HG03378 (cell line): ENCODE measurements around the gene LRRIQ3.
A peak's percentile ranks its signal among the peaks of the same experiment; 100 is the strongest.
"Not testable (repeated sequence)": the region's sequence is repeated elsewhere in the genome, so short reads cannot be mapped to it uniquely, and the experiment has no call there.

ENCODE experiments used
- ATAC-seq: cut with Tn5 transposase; IDR thresholded peaks from one replicate; pipeline ENCODE4 v1.9.1; 2021; ENCODE audit warnings: mild to moderate bottlenecking, moderate library complexity; ENCODE audit not compliant: unreplicated experiment

The LRRIQ3 gene

GRCh38 chr1:74197657-74198552 lies at the start of gene LRRIQ3, which contains the start of gene FPGT:
Gene LRRIQ3 (minus strand): TSS chr1:74198176. CDS start chr1:74183684, 14,492 bp downstream.
Gene FPGT (plus strand): TSS chr1:74198242. CDS start chr1:74198279, 37 bp downstream.
- ATAC-seq: peak; percentile 93

- ATAC-seq: no peak
Observed at GRCh38 chr1:74246315-74246714, 48.3 kb upstream of the LRRIQ3 start.

GRCh38 chr1:74245168-74245772 lies 47.3 kb upstream of the LRRIQ3 start:
- ATAC-seq: no peak

GRCh38 chr1:74237787-74238186 lies 39.8 kb upstream of the LRRIQ3 start:
- ATAC-seq: no peak

GRCh38 chr1:74237035-74237434 lies 39.1 kb upstream of the LRRIQ3 start:
- ATAC-seq: no peak

- no peak for ATAC-seq
Observed at GRCh38 chr1:74236440-74236839, 38.5 kb upstream of the LRRIQ3 start.

GRCh38 chr1:74235153-74235552 lies 37.2 kb upstream of the LRRIQ3 start, which contains the start of gene TNNI3K:
Gene TNNI3K (plus strand): TSS chr1:74235387. CDS start chr1:74235452, 65 bp downstream.
- no peak for ATAC-seq

GRCh38 chr1:74223453-74223852 lies 25.5 kb upstream of the LRRIQ3 start:
- ATAC-seq: no peak

- no peak for ATAC-seq
Observed at GRCh38 chr1:74222701-74223100, 24.7 kb upstream of the LRRIQ3 start.

- no peak for ATAC-seq
Observed at GRCh38 chr1:74215229-74215628, 17.3 kb upstream of the LRRIQ3 start.

GRCh38 chr1:74205266-74205665 lies 7.3 kb upstream of the LRRIQ3 start:
- no peak for ATAC-seq

- no peak for ATAC-seq
Observed at GRCh38 chr1:74199504-74199903, 1.5 kb upstream of the LRRIQ3 start.

GRCh38 chr1:74197255-74197654 lies 721 bp downstream of the LRRIQ3 start:
- no peak for ATAC-seq

- no peak for ATAC-seq
Observed at GRCh38 chr1:74195339-74195738, 2.6 kb downstream of the LRRIQ3 start.

GRCh38 chr1:74193908-74194307 lies 4.1 kb downstream of the LRRIQ3 start:
- ATAC-seq: no peak

- no peak for ATAC-seq
Observed at GRCh38 chr1:74180490-74180889, 17.5 kb downstream of the LRRIQ3 start.

GRCh38 chr1:74174423-74174822 lies 23.6 kb downstream of the LRRIQ3 start:
- ATAC-seq: not testable (repeated sequence)

GRCh38 chr1:74162333-74162732 lies 35.6 kb downstream of the LRRIQ3 start:
- no peak for ATAC-seq

- no peak for ATAC-seq
Observed at GRCh38 chr1:74161497-74161896, 36.5 kb downstream of the LRRIQ3 start.

- no peak for ATAC-seq
Observed at GRCh38 chr1:74160046-74160445, 37.9 kb downstream of the LRRIQ3 start.

- no peak for ATAC-seq
Observed at GRCh38 chr1:74145086-74145485, 52.9 kb downstream of the LRRIQ3 start.

- ATAC-seq: not testable (repeated sequence)
Observed at GRCh38 chr1:74117370-74117769, 80.6 kb downstream of the LRRIQ3 start.
